Central memory CD8-positive, alpha-beta T cell (primary cell): Measurements from ENCODE around the gene ELAPOR1.

Experiments used
- ATAC-seq: fragments of 150-1000 bp; cut with Tn5 transposase; replicated peaks from 2 replicates; pipeline ENCODE4 v1.10.0; 2022; ENCODE audit warnings: mild to moderate bottlenecking, moderate FRiP score, moderate number of reproducible peaks; ENCODE audit not compliant: poor library complexity, severe bottlenecking; ENCODE audit errors: extremely low read depth
- DNase-seq, 2 donors: peaks; one replicate each; pipeline ENCODE4 v3.0.0; 2021; ENCODE audit warnings: low spot score in 2 of 2
- H3K27ac Mint-ChIP-seq: one replicate; pipeline ENCODE4 v1.8.0; 2022; ENCODE audit warnings: low read depth, mild to moderate bottlenecking, moderate library complexity, mixed read lengths
- H3K27me3 Mint-ChIP-seq: one replicate; pipeline ENCODE4 v1.8.0; 2022; ENCODE audit warnings: mixed read lengths
- H3K36me3 Mint-ChIP-seq: one replicate; pipeline ENCODE4 v1.8.0; 2022; ENCODE audit warnings: mild to moderate bottlenecking, moderate library complexity, mixed read lengths; ENCODE audit not compliant: insufficient read depth
- H3K4me1 Mint-ChIP-seq: one replicate; pipeline ENCODE4 v1.8.0; 2022; ENCODE audit warnings: mixed read lengths
- H3K4me3 Mint-ChIP-seq: one replicate; pipeline ENCODE4 v1.8.0; 2022; ENCODE audit warnings: mild to moderate bottlenecking, moderate library complexity, mixed read lengths
- H3K9me3 Mint-ChIP-seq: one replicate; pipeline ENCODE4 v1.8.0; 2022; ENCODE audit warnings: mixed read lengths

The ELAPOR1 gene, protein sequence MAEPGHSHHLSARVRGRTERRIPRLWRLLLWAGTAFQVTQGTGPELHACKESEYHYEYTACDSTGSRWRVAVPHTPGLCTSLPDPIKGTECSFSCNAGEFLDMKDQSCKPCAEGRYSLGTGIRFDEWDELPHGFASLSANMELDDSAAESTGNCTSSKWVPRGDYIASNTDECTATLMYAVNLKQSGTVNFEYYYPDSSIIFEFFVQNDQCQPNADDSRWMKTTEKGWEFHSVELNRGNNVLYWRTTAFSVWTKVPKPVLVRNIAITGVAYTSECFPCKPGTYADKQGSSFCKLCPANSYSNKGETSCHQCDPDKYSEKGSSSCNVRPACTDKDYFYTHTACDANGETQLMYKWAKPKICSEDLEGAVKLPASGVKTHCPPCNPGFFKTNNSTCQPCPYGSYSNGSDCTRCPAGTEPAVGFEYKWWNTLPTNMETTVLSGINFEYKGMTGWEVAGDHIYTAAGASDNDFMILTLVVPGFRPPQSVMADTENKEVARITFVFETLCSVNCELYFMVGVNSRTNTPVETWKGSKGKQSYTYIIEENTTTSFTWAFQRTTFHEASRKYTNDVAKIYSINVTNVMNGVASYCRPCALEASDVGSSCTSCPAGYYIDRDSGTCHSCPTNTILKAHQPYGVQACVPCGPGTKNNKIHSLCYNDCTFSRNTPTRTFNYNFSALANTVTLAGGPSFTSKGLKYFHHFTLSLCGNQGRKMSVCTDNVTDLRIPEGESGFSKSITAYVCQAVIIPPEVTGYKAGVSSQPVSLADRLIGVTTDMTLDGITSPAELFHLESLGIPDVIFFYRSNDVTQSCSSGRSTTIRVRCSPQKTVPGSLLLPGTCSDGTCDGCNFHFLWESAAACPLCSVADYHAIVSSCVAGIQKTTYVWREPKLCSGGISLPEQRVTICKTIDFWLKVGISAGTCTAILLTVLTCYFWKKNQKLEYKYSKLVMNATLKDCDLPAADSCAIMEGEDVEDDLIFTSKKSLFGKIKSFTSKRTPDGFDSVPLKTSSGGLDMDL

DNA sequence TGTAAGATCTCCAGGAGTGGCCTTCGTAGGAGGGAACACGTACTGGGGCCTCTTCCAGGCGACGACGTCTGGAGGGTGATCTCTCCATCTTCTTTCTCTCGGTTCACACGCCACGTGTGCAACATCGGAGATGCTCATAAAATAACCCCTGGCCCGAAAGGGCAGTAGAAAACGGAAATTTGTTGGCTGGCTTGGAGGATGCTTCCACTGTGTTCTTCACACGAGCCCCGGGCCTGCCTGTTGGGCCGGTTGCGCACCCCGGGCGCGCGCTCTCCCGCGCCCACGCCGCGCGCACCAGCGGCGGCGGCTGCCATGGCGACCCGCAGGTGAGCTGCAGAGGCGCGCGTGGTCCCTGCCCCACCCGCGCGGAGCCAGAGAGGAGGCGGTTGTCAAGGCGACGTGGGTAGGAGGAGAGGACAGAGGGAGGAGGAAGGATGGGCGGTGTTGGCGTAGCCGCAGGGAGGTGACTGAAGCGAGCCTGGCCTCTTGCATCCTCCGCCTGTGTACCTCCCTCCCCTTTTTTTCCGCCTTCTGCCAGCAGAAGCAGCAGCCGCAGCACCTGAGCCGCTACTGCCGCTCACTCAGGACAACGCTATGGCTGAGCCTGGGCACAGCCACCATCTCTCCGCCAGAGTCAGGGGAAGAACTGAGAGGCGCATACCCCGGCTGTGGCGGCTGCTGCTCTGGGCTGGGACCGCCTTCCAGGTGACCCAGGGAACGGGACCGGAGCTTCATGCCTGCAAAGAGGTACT lies at the start of gene ELAPOR1:
ELAPOR1 (plus strand) TSS at position 526 of the 752 bp plus-strand sequence; CDS start at position 595, 69 bp downstream.
- Mint-ChIP-seq H3K27me3 (no peaks in the 10 kb centered on the region), H3K36me3 (peaks cover 16% of the 10 kb centered on the region), H3K4me1 (peaks cover 24% of the 10 kb centered on the region), H3K9me3 (no peaks in the 10 kb centered on the region), H3K27ac (peak within 1 kb of the TSS; percentile 100), H3K4me3 (peak within 1 kb of the TSS; percentile 92)
- ATAC-seq (peak; percentile 87), DNase-seq (peak; percentile 75 to 81)

DNA sequence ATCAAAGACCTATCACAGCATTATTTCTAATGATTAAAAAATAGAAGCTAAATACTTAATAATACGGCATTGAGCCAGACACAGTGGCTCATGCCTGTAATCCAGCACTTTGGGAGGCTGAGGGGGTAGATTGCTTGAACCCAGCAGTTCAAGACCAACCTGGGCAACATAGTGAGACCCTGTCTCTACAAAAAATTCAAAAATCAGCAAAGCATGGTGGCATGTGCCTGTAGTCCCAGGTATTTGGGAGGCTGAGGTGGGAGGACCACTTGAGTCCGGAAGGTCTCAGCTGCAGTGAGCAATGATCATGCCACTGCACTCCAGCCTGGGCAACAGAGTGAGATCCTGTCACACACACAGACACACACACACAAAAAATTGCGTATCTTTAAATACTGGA lies 48.8 kb upstream of the ELAPOR1 start:
- ATAC-seq (no peak), DNase-seq (no peak)
- no peak overlapping the region for H3K27ac Mint-ChIP-seq
- peaks cover 27% of the 10 kb centered on the region for H3K36me3 Mint-ChIP-seq
- H3K9me3 Mint-ChIP-seq, result no peaks in the 10 kb centered on the region
- H3K4me1 Mint-ChIP-seq, result no peaks in the 10 kb centered on the region
- H3K27me3 Mint-ChIP-seq, result no peaks in the 10 kb centered on the region
- H3K4me3 Mint-ChIP-seq, result no peak overlapping the region

- Mint-ChIP-seq H3K27me3 (no peaks in the 10 kb centered on the region), H3K36me3 (peaks cover 33% of the 10 kb centered on the region)
These were observed 46.0 kb upstream of the ELAPOR1 start for GRCh38 chr1:109067883-109068282.

GRCh38 chr1:109069294-109069693 lies 44.6 kb upstream of the ELAPOR1 start:
- no peak overlapping the region for H3K4me3 Mint-ChIP-seq
- DNase-seq (no peak), ATAC-seq (no peak)
- no peak overlapping the region for H3K27ac Mint-ChIP-seq
- H3K4me1 Mint-ChIP-seq, result peaks cover 14% of the 10 kb centered on the region
- peaks cover 35% of the 10 kb centered on the region for H3K36me3 Mint-ChIP-seq
- H3K9me3 Mint-ChIP-seq, result no peaks in the 10 kb centered on the region
- H3K27me3 Mint-ChIP-seq, result no peaks in the 10 kb centered on the region

More at GRCh38 chr1:109067883-109068282, 46.0 kb upstream of the ELAPOR1 start:
- ATAC-seq, result no peak
- peaks cover 9% of the 10 kb centered on the region for H3K4me1 Mint-ChIP-seq
- no peaks in the 10 kb centered on the region for H3K9me3 Mint-ChIP-seq
- DNase-seq, result no peak
- no peak overlapping the region for H3K4me3 Mint-ChIP-seq
- no peak overlapping the region for H3K27ac Mint-ChIP-seq

DNA sequence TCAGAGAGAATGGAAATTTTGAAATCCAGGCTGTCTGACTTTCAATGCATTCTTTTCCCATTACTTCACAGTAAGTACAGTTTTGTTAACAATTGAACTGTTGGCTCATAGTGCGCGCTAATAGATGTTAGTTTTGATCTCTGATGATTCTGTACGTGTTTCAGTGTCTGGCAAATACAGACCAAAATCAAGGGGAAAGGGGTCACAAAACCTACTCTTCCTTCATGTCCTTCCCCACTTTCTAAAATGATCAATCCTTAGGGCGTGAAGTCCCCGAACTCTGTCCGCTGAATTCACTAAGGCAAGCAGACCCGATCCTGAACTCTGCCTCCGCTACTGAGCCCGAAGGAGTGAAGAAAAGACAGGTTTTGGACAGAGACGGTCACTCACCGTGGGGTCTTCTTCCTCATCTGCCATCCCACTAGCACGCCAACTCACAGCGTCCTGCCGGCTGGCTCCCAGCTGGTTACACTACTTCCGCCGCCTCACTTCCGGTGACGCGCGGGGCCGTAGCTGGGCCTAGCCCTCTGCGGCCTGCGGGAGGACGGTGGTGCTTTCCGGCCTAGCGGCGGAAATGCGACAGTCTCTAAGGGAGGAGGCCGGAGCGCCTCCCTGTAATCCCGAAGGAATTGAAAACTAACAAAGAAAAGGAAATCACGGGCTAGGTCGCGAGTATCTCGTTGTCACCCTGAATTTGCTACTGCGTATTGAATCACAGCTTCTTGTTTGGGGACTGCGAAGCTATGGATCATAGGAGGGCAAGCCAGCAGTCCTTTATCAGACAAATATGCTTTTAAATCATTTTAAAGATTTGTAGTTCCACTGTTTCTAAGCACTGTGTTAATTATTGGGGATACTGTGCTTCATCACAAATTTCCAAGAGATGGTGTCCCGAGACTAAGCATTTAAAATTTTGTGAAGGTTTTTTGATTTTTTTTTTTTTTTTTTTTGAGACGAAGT lies 38.1 kb upstream of the ELAPOR1 start, which contains the start of gene TAF13:
TAF13 (minus strand) TSS at position 473 of the 960 bp plus-strand sequence; CDS start at position 417, 56 bp downstream.
- H3K4me3 Mint-ChIP-seq, result peak within 1 kb of the TSS; percentile 95
- H3K36me3 Mint-ChIP-seq, result peaks cover 19% of the 10 kb centered on the region
- ATAC-seq, result peak; percentile 98
- H3K27ac Mint-ChIP-seq, result peak within 1 kb of the TSS; percentile 98
- peaks cover 29% of the 10 kb centered on the region for H3K4me1 Mint-ChIP-seq
- DNase-seq, result peak; percentile 70 to 72
- no peaks in the 10 kb centered on the region for H3K27me3 Mint-ChIP-seq
- H3K9me3 Mint-ChIP-seq, result no peaks in the 10 kb centered on the region

GRCh38 chr1:109078317-109078716 lies 35.6 kb upstream of the ELAPOR1 start:
- Mint-ChIP-seq H3K27me3 (no peaks in the 10 kb centered on the region), H3K4me3 (no peak overlapping the region), H3K4me1 (peaks cover 21% of the 10 kb centered on the region), H3K9me3 (no peaks in the 10 kb centered on the region), H3K36me3 (peaks cover 14% of the 10 kb centered on the region), H3K27ac (no peak overlapping the region)
- ATAC-seq, result no peak
- DNase-seq, result no peak

GRCh38 chr1:109079240-109079622 lies 34.7 kb upstream of the ELAPOR1 start:
- no peak for DNase-seq
- Mint-ChIP-seq H3K27me3 (no peaks in the 10 kb centered on the region), H3K27ac (no peak overlapping the region), H3K36me3 (peaks cover 11% of the 10 kb centered on the region), H3K4me1 (peaks cover 19% of the 10 kb centered on the region), H3K9me3 (no peaks in the 10 kb centered on the region), H3K4me3 (no peak overlapping the region)
- ATAC-seq, result no peak

DNA sequence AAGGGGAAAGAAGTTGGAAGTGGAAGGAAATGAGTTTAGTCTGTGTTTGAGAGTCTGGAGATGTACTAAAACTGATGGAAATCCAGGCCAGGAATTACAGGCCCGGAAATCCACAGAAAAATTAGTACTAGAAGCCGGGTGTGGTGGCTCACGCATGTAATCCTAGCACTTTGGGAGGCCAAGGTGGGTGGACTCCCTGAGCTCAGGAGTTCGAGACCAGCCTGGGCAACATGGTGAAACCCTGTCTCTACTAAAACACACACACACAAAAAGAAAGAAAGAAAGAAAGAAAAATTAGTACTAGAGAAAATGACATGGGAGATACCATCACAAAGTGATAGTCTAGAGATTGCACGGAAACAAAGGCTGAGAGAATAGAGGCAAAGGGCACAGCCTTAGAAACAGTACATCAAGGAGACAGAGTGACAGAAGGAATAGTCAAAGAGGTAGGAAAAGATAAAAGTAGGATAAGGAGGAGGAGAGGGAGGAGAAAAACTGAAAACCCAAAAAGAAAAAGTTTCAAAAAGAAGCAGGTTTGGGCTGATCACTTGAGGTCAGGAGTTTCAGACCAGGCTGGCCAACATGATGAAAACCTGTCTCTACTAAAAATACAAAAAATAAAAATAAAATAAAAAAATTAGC lies 33.4 kb upstream of the ELAPOR1 start:
- Mint-ChIP-seq H3K4me1 (peaks cover 6% of the 10 kb centered on the region), H3K27me3 (no peaks in the 10 kb centered on the region), H3K4me3 (no peak overlapping the region), H3K36me3 (peaks cover 9% of the 10 kb centered on the region), H3K27ac (no peak overlapping the region), H3K9me3 (no peaks in the 10 kb centered on the region)
- no peak for DNase-seq
- ATAC-seq, result no peak

DNA sequence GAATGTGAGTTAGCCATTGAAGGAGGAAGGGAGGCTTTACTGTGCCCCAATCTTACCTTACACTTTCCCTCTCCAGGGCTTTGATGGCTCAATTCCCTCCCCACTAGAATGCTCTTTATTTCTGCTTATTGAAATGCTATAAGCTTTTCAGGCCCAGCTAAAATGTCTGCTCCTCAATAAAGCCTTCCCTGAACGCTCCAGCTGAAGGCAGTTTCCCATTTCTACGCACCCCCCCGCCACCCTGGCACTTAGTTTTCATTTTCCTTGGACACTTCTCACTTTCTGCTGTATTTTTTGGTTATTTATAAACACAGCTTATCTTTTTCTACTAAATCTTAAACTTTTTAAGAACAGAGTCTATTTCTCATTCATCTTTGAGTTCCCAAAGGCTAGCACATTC lies 30.4 kb upstream of the ELAPOR1 start:
- Mint-ChIP-seq H3K27ac (no peak overlapping the region), H3K4me3 (no peak overlapping the region), H3K36me3 (peaks cover 2% of the 10 kb centered on the region), H3K9me3 (no peaks in the 10 kb centered on the region), H3K27me3 (no peaks in the 10 kb centered on the region), H3K4me1 (no peaks in the 10 kb centered on the region)
- ATAC-seq (no peak), DNase-seq (no peak)

- Mint-ChIP-seq H3K36me3 (peaks cover 4% of the 10 kb centered on the region), H3K27ac (no peak overlapping the region), H3K9me3 (no peaks in the 10 kb centered on the region), H3K27me3 (no peaks in the 10 kb centered on the region), H3K4me3 (no peak overlapping the region), H3K4me1 (no peaks in the 10 kb centered on the region)
- DNase-seq (no peak), ATAC-seq (no peak)
These were observed 30.0 kb upstream of the ELAPOR1 start for GRCh38 chr1:109083923-109084322.
